Bronchial epithelial cell (primary cell): Measurements from ENCODE around the gene PLEKHA7. TPM values are rescaled to one million over a fixed set of nuclear protein-coding genes. Genes with fewer than 3 reads are reported as not detected.

Source experiments
- DNase-seq: peaks from one replicate; pipeline ENCODE4 v3.0.0-alpha.2; 2010; ENCODE audit warnings: low read depth
- FAIRE-seq: peaks from 2 replicates; lab custom pipeline; 2011; peaks lifted over from hg19 to GRCh38; lab: Jason Lieb, UNC
- H3K27me3 ChIP-seq: 2 replicates; pipeline ENCODE4 v1.5.1; 2011; ENCODE audit warnings: low read length; ENCODE audit not compliant: control insufficient read depth, insufficient read depth
- H3K36me3 ChIP-seq: 2 replicates; pipeline ENCODE4 v1.5.1; 2011; ENCODE audit warnings: low read length; ENCODE audit not compliant: control insufficient read depth, insufficient read depth
- H3K4me3 ChIP-seq: 2 replicates; pipeline ENCODE4 v1.5.1; 2011; ENCODE audit warnings: mild to moderate bottlenecking, low read depth, low read length, control low read depth
- CTCF ChIP-seq: IDR thresholded peaks from 2 replicates; pipeline ENCODE4 v1.5.1; 2011; ENCODE audit warnings: mild to moderate bottlenecking, moderate library complexity, low read length, control low read depth, inconsistent platforms; ENCODE audit not compliant: insufficient read depth, severe bottlenecking
- total RNA-seq: library from RNA; depleted of rRNA; stranded (reverse); fragments of >200 nt; gene quantifications from 2 replicates; pipeline ENCODE4 v1.2.1, GENCODE V29; 2014

PLEKHA7 gene
- total RNA-seq, 1 donor from 2014 or later: 2.4 TPM

DNA sequence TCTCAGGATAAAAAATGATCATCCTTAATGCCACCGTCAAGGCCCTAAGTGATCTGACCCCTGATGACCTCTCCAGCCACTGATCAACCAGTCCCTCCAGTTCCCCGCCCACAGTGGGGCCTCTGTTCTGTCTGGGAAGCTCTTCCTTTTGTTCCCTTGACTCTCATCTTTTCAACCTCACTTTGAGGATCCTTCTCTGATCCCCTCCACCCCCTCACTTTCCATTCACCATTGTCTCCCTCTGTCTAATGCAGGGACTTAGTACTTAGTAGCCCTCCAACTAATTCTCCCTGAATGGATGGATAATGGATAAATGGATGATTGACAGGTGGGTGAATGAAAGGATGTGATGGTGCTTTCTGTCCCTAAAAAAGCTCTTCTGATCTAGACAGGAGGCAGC, 230.1 kb downstream of the PLEKHA7 start:
- no peaks in the 10 kb centered on the region for H3K36me3 ChIP-seq
- H3K4me3 ChIP-seq: no peak overlapping the region
- no peaks in the 10 kb centered on the region for H3K27me3 ChIP-seq
- TF ChIP-seq CTCF: no peak
- no peak for DNase-seq
- FAIRE-seq: no peak

- Histone ChIP-seq H3K4me3 (no peak overlapping the region), H3K27me3 (no peaks in the 10 kb centered on the region), H3K36me3 (no peaks in the 10 kb centered on the region)
- no peak for TF ChIP-seq CTCF
- no peak for DNase-seq
- no peak for FAIRE-seq
Measured at GRCh38 chr11:16783321-16783801, 230.9 kb downstream of the PLEKHA7 start.

- Histone ChIP-seq H3K4me3 (no peak overlapping the region), H3K36me3 (no peaks in the 10 kb centered on the region), H3K27me3 (no peaks in the 10 kb centered on the region)
- DNase-seq (peak; percentile 43), FAIRE-seq (no peak)
- TF ChIP-seq CTCF: no peak
Measured at GRCh38 chr11:16781936-16782919, 232.0 kb downstream of the PLEKHA7 start.

- TF ChIP-seq CTCF: no peak
- DNase-seq (no peak), FAIRE-seq (no peak)
- Histone ChIP-seq H3K27me3 (no peaks in the 10 kb centered on the region), H3K36me3 (no peaks in the 10 kb centered on the region), H3K4me3 (no peak overlapping the region)
Measured at GRCh38 chr11:16780698-16781550, 233.3 kb downstream of the PLEKHA7 start.

GRCh38 chr11:16780146-16780545, 234.1 kb downstream of the PLEKHA7 start:
- Histone ChIP-seq H3K27me3 (no peaks in the 10 kb centered on the region), H3K4me3 (no peak overlapping the region), H3K36me3 (no peaks in the 10 kb centered on the region)
- DNase-seq: no peak
- no peak for TF ChIP-seq CTCF
- no peak for FAIRE-seq
